PC-9 (cell line): ENCODE measurements around the gene ATG3.

Experiments
- EZH2 ChIP-seq: fragments of 200-600 bp; sonication (generic); IDR thresholded peaks from 2 replicates; pipeline ENCODE4 v1.8.0; 2017; ENCODE audit warnings: antibody characterized with exemption, low read depth
- TF ChIP-seq, protein P1 (sequence below): fragments of 200-600 bp; sonication (generic); conservative IDR thresholded peaks from 2 replicates; pipeline ENCODE4 v1.6.1; 2017; ENCODE audit warnings: mixed run types, antibody characterized with exemption, mild to moderate bottlenecking, moderate library complexity

- TF ChIP-seq, protein P1, sequence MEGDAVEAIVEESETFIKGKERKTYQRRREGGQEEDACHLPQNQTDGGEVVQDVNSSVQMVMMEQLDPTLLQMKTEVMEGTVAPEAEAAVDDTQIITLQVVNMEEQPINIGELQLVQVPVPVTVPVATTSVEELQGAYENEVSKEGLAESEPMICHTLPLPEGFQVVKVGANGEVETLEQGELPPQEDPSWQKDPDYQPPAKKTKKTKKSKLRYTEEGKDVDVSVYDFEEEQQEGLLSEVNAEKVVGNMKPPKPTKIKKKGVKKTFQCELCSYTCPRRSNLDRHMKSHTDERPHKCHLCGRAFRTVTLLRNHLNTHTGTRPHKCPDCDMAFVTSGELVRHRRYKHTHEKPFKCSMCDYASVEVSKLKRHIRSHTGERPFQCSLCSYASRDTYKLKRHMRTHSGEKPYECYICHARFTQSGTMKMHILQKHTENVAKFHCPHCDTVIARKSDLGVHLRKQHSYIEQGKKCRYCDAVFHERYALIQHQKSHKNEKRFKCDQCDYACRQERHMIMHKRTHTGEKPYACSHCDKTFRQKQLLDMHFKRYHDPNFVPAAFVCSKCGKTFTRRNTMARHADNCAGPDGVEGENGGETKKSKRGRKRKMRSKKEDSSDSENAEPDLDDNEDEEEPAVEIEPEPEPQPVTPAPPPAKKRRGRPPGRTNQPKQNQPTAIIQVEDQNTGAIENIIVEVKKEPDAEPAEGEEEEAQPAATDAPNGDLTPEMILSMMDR: no peak
- no peak for TF ChIP-seq EZH2
These were observed 6.9 kb upstream of the ATG3 start for GRCh38 chr3:112568642-112569041.
